Panc1 (cell line): ENCODE data around the gene SEZ6L. TPM values are rescaled to one million over a fixed set of nuclear protein-coding genes. Genes with fewer than 3 reads are reported as not detected.

ENCODE experiments used
- ATAC-seq: fragments of 200-7000 bp; cut with Tn5 transposase; 2 replicates; pipeline ENCODE4 v1.9.1; 2020; ENCODE audit warnings: mild to moderate bottlenecking, moderate library complexity
- BruUV-seq: library from RNA; stranded (reverse); fragments of 400-500 nt; replicated peaks from 2 replicates; lab custom pipeline; 2021; lab: Mats Ljungman, UMichigan
- CTCF ChIA-PET: fragments of 300-600 bp; sonication (Branson Sonifier 250); formaldehyde crosslinking; loops from one replicate; lab custom pipeline; 2022; ENCODE audit warnings: antibody characterized with exemption; lab: Charles Lee
- POLR2A ChIA-PET: fragments of 300-600 bp; sonication (Branson Sonifier 250); formaldehyde crosslinking; loops from one replicate; lab custom pipeline; 2022; ENCODE audit warnings: antibody characterized with exemption; lab: Charles Lee
- DNase-seq: peaks from one replicate; pipeline ENCODE4 v3.0.0-alpha.2; 2010; ENCODE audit warnings: low read depth, low spot score
- H3K27ac ChIP-seq: 2 replicates; pipeline ENCODE4 v1.5.1; 2011; ENCODE audit warnings: mild to moderate bottlenecking, low read length, inconsistent platforms
- H3K27me3 ChIP-seq: fragments of 200-500 bp; sonication (Bioruptor generic); 2 replicates; pipeline ENCODE4 v1.6.0; 2014; ENCODE audit warnings: low read length, inconsistent platforms; ENCODE audit not compliant: control insufficient read depth, insufficient read depth
- H3K36me3 ChIP-seq: fragments of 200-500 bp; sonication (Bioruptor generic); 2 replicates; pipeline ENCODE4 v1.5.1; 2014; ENCODE audit warnings: inconsistent platforms, mild to moderate bottlenecking, low read length, moderate library complexity; ENCODE audit not compliant: control insufficient read depth, insufficient read depth
- H3K4me1 ChIP-seq: 2 replicates; pipeline ENCODE4 v1.5.1; 2011; ENCODE audit warnings: inconsistent platforms, mild to moderate bottlenecking, low read length, moderate library complexity; ENCODE audit not compliant: control insufficient read depth, insufficient read depth
- H3K4me3 ChIP-seq, 2 experiments: 2 replicates each; pipeline ENCODE4 v1.5.1; 2011 to 2012; ENCODE audit warnings: low read depth in 2 of 2, low read length in 2 of 2, mild to moderate bottlenecking in 2 of 2, inconsistent platforms in 1 of 2, moderate library complexity in 1 of 2
- H3K9me3 ChIP-seq: fragments of 200-500 bp; sonication (Bioruptor generic); 2 replicates; pipeline ENCODE4 v1.5.1; 2014; ENCODE audit warnings: low read depth, mild to moderate bottlenecking, inconsistent platforms, low read length, moderate library complexity; ENCODE audit not compliant: control insufficient read depth, insufficient read depth
- CTCF ChIP-seq: fragments of 450-650 bp; IDR thresholded peaks from 2 replicates; pipeline ENCODE4 v1.5.1; 2017; ENCODE audit warnings: mild to moderate bottlenecking
- POLR2AphosphoS5 ChIP-seq: IDR thresholded peaks from 2 replicates; pipeline ENCODE4 v1.6.1; 2012; ENCODE audit warnings: mild to moderate bottlenecking, low read depth, low read length, moderate library complexity
- REST ChIP-seq, 2 experiments: IDR thresholded peaks; 2 replicates each; pipeline ENCODE4 v1.6.1; 2011 to 2012; ENCODE audit warnings: low read depth in 2 of 2, control low read depth in 1 of 2, low read length in 1 of 2, mild to moderate bottlenecking in 1 of 2, moderate library complexity in 1 of 2; ENCODE audit not compliant: insufficient read depth in 1 of 2
- SIN3A ChIP-seq: IDR thresholded peaks from 2 replicates; pipeline ENCODE4 v1.6.1; 2012; ENCODE audit warnings: low read depth, mild to moderate bottlenecking, low read length, moderate library complexity, borderline replicate concordance; ENCODE audit not compliant: insufficient read depth
- TCF7L2 ChIP-seq: IDR thresholded peaks from 2 replicates; pipeline ENCODE4 v1.6.1; 2011; ENCODE audit warnings: mild to moderate bottlenecking, low read depth, low read length, inconsistent platforms
- in situ Hi-C: cut with HindIII; loops from 2 replicates; pipeline ENCODE4 v1.10.0; 2016; ENCODE audit warnings: low sequenced_read_pairs, low pct_unique_long_range_greater_than_20kb
- intact Hi-C: fragments of 100-400 bp; cut with micrococcal nuclease; formaldehyde crosslinking; loops from one replicate; pipeline ENCODE4 v1.10.0; 2022; ENCODE audit not compliant: unreplicated experiment
- total RNA-seq: library from RNA; stranded (reverse); gene quantifications from one replicate; pipeline ENCODE4 v1.2.1, GENCODE V29; 2021; ENCODE audit not compliant: unreplicated experiment

Gene SEZ6L
- total RNA-seq, 1 experiment from 2014 or later, result not detected

- Histone ChIP-seq H3K27ac (no peak overlapping the region), H3K4me1 (no peaks in the 10 kb centered on the region), H3K9me3 (no peaks in the 10 kb centered on the region), H3K36me3 (no peaks in the 10 kb centered on the region), H3K4me3 (no peak overlapping the region), H3K27me3 (no peaks in the 10 kb centered on the region; the same call in 1 of the 2 replicates)
- intact Hi-C loops, result loop anchor here (10.0 kb wide), 1 partner anchor 61 kb away; no protein-coding TSS in a partner anchor
- BruUV-seq, result no TSS peak
- ChIA-PET CTCF (no interaction called here), POLR2A (no interaction called here)
- ATAC-seq, result no peak
- DNase-seq, result no peak
- TF ChIP-seq SIN3A (no peak), REST (IDR thresholded peaks at IDR 0.05; ENCODE audit: insufficient read depth in 1 of 2, low read depth in 2 of 2, low read length in 1 of 2) (no peak), CTCF (no peak), TCF7L2 (no peak), POLR2AphosphoS5 (no peak)
- in situ Hi-C loops, result no loop called here
Observed at GRCh38 chr22:26314171-26314570, 144.9 kb downstream of the SEZ6L start.

- intact Hi-C loops, result loop anchor here (10.0 kb wide), 1 partner anchor 60 kb away; no protein-coding TSS in a partner anchor
- no peak for TF ChIP-seq SIN3A
- no peak for TF ChIP-seq TCF7L2
- TF ChIP-seq REST (IDR thresholded peaks at IDR 0.05; ENCODE audit: insufficient read depth in 1 of 2, low read depth in 2 of 2, low read length in 1 of 2), result no peak
- no peak for TF ChIP-seq CTCF
- no peak for TF ChIP-seq POLR2AphosphoS5
- H3K4me3 ChIP-seq, result no peak overlapping the region
- no peaks in the 10 kb centered on the region for H3K36me3 ChIP-seq
- no peaks in the 10 kb centered on the region; the same call in 1 of the 2 replicates for H3K27me3 ChIP-seq
- no peaks in the 10 kb centered on the region for H3K9me3 ChIP-seq
- CTCF ChIA-PET, result no interaction called here
- ATAC-seq (no peak), DNase-seq (no peak)
- no TSS peak for BruUV-seq
- in situ Hi-C loops, result no loop called here
- POLR2A ChIA-PET, result no interaction called here
- H3K4me1 ChIP-seq, result no peaks in the 10 kb centered on the region
- H3K27ac ChIP-seq, result no peak overlapping the region
Observed at GRCh38 chr22:26314656-26315055, 145.4 kb downstream of the SEZ6L start.
